ENCODE data around the gene UNC5CL.

DNA sequence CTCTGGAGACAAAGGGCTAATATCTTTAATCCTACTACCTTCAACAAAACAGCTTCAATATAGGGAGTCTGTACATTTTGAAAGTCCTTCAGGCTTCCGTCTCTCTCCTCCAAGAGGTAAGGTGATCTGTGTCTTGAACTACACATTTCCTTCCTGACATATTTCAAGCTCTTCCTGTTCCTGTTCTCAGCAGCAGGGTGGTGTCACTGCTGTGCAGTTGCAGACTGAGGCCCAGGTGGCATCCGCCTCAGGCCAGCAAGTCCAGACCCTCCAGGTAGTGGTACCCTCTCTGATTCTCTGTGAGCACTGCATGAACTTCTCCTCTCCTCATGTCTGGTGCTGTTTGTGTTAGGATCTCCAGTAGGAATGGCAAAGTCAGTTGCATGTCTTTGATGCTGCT, 41.6 kb upstream of the UNC5CL start:
- TF ChIP-seq, protein P1, sequence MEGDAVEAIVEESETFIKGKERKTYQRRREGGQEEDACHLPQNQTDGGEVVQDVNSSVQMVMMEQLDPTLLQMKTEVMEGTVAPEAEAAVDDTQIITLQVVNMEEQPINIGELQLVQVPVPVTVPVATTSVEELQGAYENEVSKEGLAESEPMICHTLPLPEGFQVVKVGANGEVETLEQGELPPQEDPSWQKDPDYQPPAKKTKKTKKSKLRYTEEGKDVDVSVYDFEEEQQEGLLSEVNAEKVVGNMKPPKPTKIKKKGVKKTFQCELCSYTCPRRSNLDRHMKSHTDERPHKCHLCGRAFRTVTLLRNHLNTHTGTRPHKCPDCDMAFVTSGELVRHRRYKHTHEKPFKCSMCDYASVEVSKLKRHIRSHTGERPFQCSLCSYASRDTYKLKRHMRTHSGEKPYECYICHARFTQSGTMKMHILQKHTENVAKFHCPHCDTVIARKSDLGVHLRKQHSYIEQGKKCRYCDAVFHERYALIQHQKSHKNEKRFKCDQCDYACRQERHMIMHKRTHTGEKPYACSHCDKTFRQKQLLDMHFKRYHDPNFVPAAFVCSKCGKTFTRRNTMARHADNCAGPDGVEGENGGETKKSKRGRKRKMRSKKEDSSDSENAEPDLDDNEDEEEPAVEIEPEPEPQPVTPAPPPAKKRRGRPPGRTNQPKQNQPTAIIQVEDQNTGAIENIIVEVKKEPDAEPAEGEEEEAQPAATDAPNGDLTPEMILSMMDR (conservative IDR thresholded peaks at IDR 0.05; ENCODE audit: low read length), result no peak
- no peak for TF ChIP-seq EZH2phosphoT487 (IDR thresholded peaks at IDR 0.05; ENCODE audit: borderline replicate concordance, low read depth, low read length)

Data from OCI-LY7 (cell line).